ENCODE measurements around the gene NWD2. TPM values are rescaled to one million over a fixed set of nuclear protein-coding genes. Genes with fewer than 3 reads are reported as not detected.

The NWD2 gene
- total and polyA plus RNA-seq, 10 of the 15 experiments (the other 5 are each of a cell fraction or from before 2014, with no cell fraction given) = not detected

DNA sequence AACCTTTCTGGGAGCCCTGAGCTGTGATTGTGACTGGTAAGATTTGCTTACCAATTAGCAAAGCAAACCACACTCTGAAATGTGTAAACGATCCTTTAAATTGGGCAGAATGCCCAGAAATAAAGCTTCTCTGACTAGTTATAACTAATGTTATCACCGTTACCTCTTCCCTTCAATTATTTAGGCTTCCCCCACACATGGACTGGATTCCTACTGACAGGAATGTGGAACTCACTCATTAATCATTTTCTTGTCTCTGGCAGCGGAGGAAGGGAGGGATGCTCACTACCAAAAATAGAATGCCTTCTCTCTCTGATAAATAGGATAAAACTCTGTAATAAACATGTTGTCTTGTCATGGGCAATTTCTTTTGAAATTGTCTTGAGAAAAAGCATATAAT is 25.3 kb upstream of the NWD2 start:
- H2AFZ ChIP-seq (ENCODE audit: control insufficient read depth, low read depth, low read length) = no peak overlapping the region
- ChIA-PET CTCF (no interaction called here), SMC1A (ENCODE audit: uncharacterized antibody, unreplicated experiment) (no interaction called here), RAD21 (ENCODE audit: unreplicated experiment) (no interaction called here), POLR2A (no interaction called here)
- DNase-seq (ENCODE audit: low read depth, low spot score) = no peak
- in situ Hi-C loops (cut with MboI) = no loop called here
- H3K27me3 ChIP-seq (replicated peaks in 1 of 2; ENCODE audit: control insufficient read depth in 2 of 2, insufficient read depth in 2 of 2, low read length in 1 of 2) = no peaks in the 10 kb centered on the region; a peak in 1 of 4 replicates
- no peak for ATAC-seq
- BruUV-seq (replicated peaks) = no TSS peak
- no peak for TF ChIP-seq BRCA1 (IDR thresholded peaks at IDR 0.05; ENCODE audit: low read depth, low read length)
- H3K79me2 ChIP-seq (ENCODE audit: control insufficient read depth, insufficient read depth, low read length) = no peaks in the 10 kb centered on the region
- WGBS (ENCODE audit: insufficient coverage, insufficient replicate concordance, low lambda C conversion rate, missing lambda C conversion rate) = 0% methylated on average over 3 of the region's 3 CpGs
- no peaks in the 10 kb centered on the region for H3K36me3 ChIP-seq (ENCODE audit: control insufficient read depth in 2 of 2, insufficient read depth in 2 of 2, low read length in 1 of 2)
- no peaks in the 10 kb centered on the region for H3K9me3 ChIP-seq (replicated peaks; ENCODE audit: control insufficient read depth, insufficient read depth, low read length)
- no peaks in the 10 kb centered on the region for H3K4me1 ChIP-seq (ENCODE audit: control insufficient read depth, insufficient read depth, low read length)
- H3K4me3 ChIP-seq = no peak overlapping the region
- no peak overlapping the region for H3K4me2 ChIP-seq (ENCODE audit: control insufficient read depth, insufficient read depth)
- H3K27ac ChIP-seq (ENCODE audit: control insufficient read depth, insufficient read depth) = no peak overlapping the region
- H3K9ac ChIP-seq (ENCODE audit: control insufficient read depth, insufficient read depth, low read length) = no peak overlapping the region
- intact Hi-C loops (cut with micrococcal nuclease; ENCODE audit: unreplicated experiment) = no loop called here
- FAIRE-seq = no peak
- no peaks in the 10 kb centered on the region for H4K20me1 ChIP-seq (ENCODE audit: control insufficient read depth, insufficient read depth)

DNA sequence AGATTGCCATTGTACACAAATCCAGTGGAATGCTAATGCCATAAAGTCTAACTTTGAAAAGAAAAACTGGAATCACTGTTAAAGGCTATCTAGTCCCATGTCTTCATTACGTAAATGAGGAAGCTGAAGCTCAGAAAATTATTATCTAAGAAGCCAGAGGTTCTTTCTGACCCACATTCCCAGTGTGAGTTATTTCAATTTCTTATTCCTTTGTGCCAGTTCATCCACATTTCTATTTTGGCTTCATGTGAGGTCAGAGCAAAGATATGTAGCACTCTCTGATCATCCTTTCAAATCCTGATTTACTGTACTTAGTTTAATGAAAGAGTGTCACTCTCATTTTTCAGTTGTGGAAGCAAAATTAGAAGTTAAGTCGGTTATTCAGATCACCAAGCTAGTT is 24.6 kb upstream of the NWD2 start:
- 2% methylated on average over 2 of the region's 2 CpGs for WGBS (ENCODE audit: insufficient coverage, insufficient replicate concordance, low lambda C conversion rate, missing lambda C conversion rate)
- no peak for ATAC-seq
- no TSS peak for BruUV-seq (replicated peaks)
- no peaks in the 10 kb centered on the region for H3K9me3 ChIP-seq (replicated peaks; ENCODE audit: control insufficient read depth, insufficient read depth, low read length)
- no peaks in the 10 kb centered on the region; a peak in 1 of 4 replicates for H3K27me3 ChIP-seq (replicated peaks in 1 of 2; ENCODE audit: control insufficient read depth in 2 of 2, insufficient read depth in 2 of 2, low read length in 1 of 2)
- no peak for DNase-seq (ENCODE audit: low read depth, low spot score)
- ChIA-PET SMC1A (ENCODE audit: uncharacterized antibody, unreplicated experiment) (no interaction called here), CTCF (no interaction called here), RAD21 (ENCODE audit: unreplicated experiment) (no interaction called here), POLR2A (interaction anchor here (0.7 kb wide), 1 partner anchor 15 kb away, joined by 3 read pairs; no protein-coding TSS in a partner anchor)
- no peaks in the 10 kb centered on the region for H3K36me3 ChIP-seq (ENCODE audit: control insufficient read depth in 2 of 2, insufficient read depth in 2 of 2, low read length in 1 of 2)
- H3K4me3 ChIP-seq = no peak overlapping the region
- no peaks in the 10 kb centered on the region for H3K79me2 ChIP-seq (ENCODE audit: control insufficient read depth, insufficient read depth, low read length)
- H2AFZ ChIP-seq (ENCODE audit: control insufficient read depth, low read depth, low read length) = no peak overlapping the region
- in situ Hi-C loops (cut with MboI) (no loop called here), intact Hi-C loops (cut with micrococcal nuclease; ENCODE audit: unreplicated experiment) (no loop called here)
- no peak overlapping the region for H3K27ac ChIP-seq (ENCODE audit: control insufficient read depth, insufficient read depth)
- H3K4me2 ChIP-seq (ENCODE audit: control insufficient read depth, insufficient read depth) = no peak overlapping the region
- H4K20me1 ChIP-seq (ENCODE audit: control insufficient read depth, insufficient read depth) = no peaks in the 10 kb centered on the region
- no peak for FAIRE-seq
- H3K4me1 ChIP-seq (ENCODE audit: control insufficient read depth, insufficient read depth, low read length) = no peaks in the 10 kb centered on the region
- no peak overlapping the region for H3K9ac ChIP-seq (ENCODE audit: control insufficient read depth, insufficient read depth, low read length)
- no peak for TF ChIP-seq BHLHE40 (IDR thresholded peaks at IDR 0.05; ENCODE audit: borderline replicate concordance in 1 of 2, low read depth in 2 of 2, low read length in 1 of 2)
- TF ChIP-seq, protein P1, sequence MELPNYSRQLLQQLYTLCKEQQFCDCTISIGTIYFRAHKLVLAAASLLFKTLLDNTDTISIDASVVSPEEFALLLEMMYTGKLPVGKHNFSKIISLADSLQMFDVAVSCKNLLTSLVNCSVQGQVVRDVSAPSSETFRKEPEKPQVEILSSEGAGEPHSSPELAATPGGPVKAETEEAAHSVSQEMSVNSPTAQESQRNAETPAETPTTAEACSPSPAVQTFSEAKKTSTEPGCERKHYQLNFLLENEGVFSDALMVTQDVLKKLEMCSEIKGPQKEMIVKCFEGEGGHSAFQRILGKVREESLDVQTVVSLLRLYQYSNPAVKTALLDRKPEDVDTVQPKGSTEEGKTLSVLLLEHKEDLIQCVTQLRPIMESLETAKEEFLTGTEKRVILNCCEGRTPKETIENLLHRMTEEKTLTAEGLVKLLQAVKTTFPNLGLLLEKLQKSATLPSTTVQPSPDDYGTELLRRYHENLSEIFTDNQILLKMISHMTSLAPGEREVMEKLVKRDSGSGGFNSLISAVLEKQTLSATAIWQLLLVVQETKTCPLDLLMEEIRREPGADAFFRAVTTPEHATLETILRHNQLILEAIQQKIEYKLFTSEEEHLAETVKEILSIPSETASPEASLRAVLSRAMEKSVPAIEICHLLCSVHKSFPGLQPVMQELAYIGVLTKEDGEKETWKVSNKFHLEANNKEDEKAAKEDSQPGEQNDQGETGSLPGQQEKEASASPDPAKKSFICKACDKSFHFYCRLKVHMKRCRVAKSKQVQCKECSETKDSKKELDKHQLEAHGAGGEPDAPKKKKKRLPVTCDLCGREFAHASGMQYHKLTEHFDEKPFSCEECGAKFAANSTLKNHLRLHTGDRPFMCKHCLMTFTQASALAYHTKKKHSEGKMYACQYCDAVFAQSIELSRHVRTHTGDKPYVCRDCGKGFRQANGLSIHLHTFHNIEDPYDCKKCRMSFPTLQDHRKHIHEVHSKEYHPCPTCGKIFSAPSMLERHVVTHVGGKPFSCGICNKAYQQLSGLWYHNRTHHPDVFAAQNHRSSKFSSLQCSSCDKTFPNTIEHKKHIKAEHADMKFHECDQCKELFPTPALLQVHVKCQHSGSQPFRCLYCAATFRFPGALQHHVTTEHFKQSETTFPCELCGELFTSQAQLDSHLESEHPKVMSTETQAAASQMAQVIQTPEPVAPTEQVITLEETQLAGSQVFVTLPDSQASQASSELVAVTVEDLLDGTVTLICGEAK (IDR thresholded peaks at IDR 0.05; ENCODE audit: borderline replicate concordance) = no peak
- no peak for TF ChIP-seq PAX8 (IDR thresholded peaks at IDR 0.05)
- no peak for TF ChIP-seq IRF4 (IDR thresholded peaks at IDR 0.05; ENCODE audit: low read depth, low read length)
- no peak for TF ChIP-seq ASH2L (IDR thresholded peaks at IDR 0.05; ENCODE audit: borderline replicate concordance, low read depth)
- no peak for TF ChIP-seq MTA3 (IDR thresholded peaks at IDR 0.05; ENCODE audit: borderline replicate concordance, low read length)
- TF ChIP-seq ZNF217 (IDR thresholded peaks at IDR 0.05) = no peak
- TF ChIP-seq, protein P2, sequence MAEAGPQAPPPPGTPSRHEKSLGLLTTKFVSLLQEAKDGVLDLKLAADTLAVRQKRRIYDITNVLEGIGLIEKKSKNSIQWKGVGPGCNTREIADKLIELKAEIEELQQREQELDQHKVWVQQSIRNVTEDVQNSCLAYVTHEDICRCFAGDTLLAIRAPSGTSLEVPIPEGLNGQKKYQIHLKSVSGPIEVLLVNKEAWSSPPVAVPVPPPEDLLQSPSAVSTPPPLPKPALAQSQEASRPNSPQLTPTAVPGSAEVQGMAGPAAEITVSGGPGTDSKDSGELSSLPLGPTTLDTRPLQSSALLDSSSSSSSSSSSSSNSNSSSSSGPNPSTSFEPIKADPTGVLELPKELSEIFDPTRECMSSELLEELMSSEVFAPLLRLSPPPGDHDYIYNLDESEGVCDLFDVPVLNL (IDR thresholded peaks at IDR 0.05; ENCODE audit: low read depth, low read length) = no peak
- TF ChIP-seq MLLT1 (IDR thresholded peaks at IDR 0.05) = no peak
